Testis (tissue), 3 donors: Measurements from ENCODE around the gene PLA2G4E. TPM values are rescaled to one million over a fixed set of nuclear protein-coding genes. Genes with fewer than 3 reads are reported as not detected.

ENCODE experiments used
- DNase-seq: peaks from one replicate; pipeline ENCODE4 v3.0.0-alpha.2; 2019
- H3K27ac ChIP-seq, 2 donors: fragments of 200-600 bp; sonication (generic); one replicate each; pipeline ENCODE4 v1.5.1; 2019
- H3K27me3 ChIP-seq: fragments of 200-600 bp; sonication (generic); one replicate; pipeline ENCODE4 v1.5.1; 2019
- H3K36me3 ChIP-seq: fragments of 200-600 bp; sonication (generic); one replicate; pipeline ENCODE4 v1.5.1; 2017; ENCODE audit warnings: low read depth; ENCODE audit errors: missing control alignments
- H3K4me1 ChIP-seq: fragments of 200-600 bp; sonication (generic); one replicate; pipeline ENCODE4 v1.5.1; 2019
- H3K4me3 ChIP-seq, 2 donors: fragments of 200-600 bp; sonication (generic); one replicate each; pipeline ENCODE4 v1.5.1; 2017 to 2019
- H3K9me3 ChIP-seq: fragments of 200-600 bp; sonication (generic); one replicate; pipeline ENCODE4 v1.5.1; 2017
- CTCF ChIP-seq, 3 experiments: fragments of 450-650 bp in 2 of 3; fragments of 200-600 bp in 1 of 3; sonication (generic) in 1 of 3; IDR thresholded peaks; one replicate each; pipeline ENCODE4 v1.5.1; 2016 to 2019; ENCODE audit warnings: antibody characterized with exemption in 3 of 3, mild to moderate bottlenecking in 2 of 3, moderate library complexity in 1 of 3
- POLR2A ChIP-seq: fragments of 450-650 bp; IDR thresholded peaks from one replicate; pipeline ENCODE4 v1.6.1; 2017; ENCODE audit warnings: antibody characterized with exemption, mild to moderate bottlenecking, moderate library complexity
- WGBS, 2 donors: methylation state at CpG; one replicate each; pipeline ENCODE4 v1.1.5; 2018; 5-methylcytosine and 5-hydroxymethylcytosine counted together
- intact Hi-C: fragments of 100-400 bp; cut with DNase I; formaldehyde crosslinking; loops from one replicate; pipeline ENCODE4 v1.15.1; 2023; ENCODE audit warnings: low total_unique reads
- polyA plus RNA-seq: library from polyadenylated mRNA; stranded (reverse); fragments of 350-450 nt; fragmentation: Illumina TruSeq; extraction: RNeasy Lipid Tissue Mini Kit (QIAGEN cat#74804); gene quantifications from one replicate; pipeline ENCODE4 v1.2.3, GENCODE V29; 2014; ENCODE audit warnings: low read depth, low replicate concordance; ENCODE audit not compliant: insufficient read depth
- total RNA-seq, 2 donors: library from RNA; depleted of rRNA; stranded (reverse); fragments of >200 nt; gene quantifications; one replicate each; pipeline ENCODE4 v1.2.3, GENCODE V29; 2016

Gene PLA2G4E
- total and polyA plus RNA-seq, 3 donors from 2014 or later: 0.31 to 0.71 (median 0.67) TPM

- Histone ChIP-seq H3K9me3 (no peaks in the 10 kb centered on the region), H3K27me3 (no peaks in the 10 kb centered on the region), H3K4me3 (no peak overlapping the region), H3K36me3 (no peaks in the 10 kb centered on the region), H3K27ac (no peak overlapping the region), H3K4me1 (peaks cover 3% of the 10 kb centered on the region)
- WGBS, 2 donors: 52 to 59% methylated on average over 13 to 14 of the region's 14 CpGs
- TF ChIP-seq POLR2A: no peak
- TF ChIP-seq CTCF (IDR thresholded peaks at IDR 0.05): peak; percentile 94 to 96 (median 96)
- DNase-seq: peak; percentile 79
- intact Hi-C loops: loop anchor here (5.0 kb wide), 1 partner anchor 68 kb away; no protein-coding TSS in a partner anchor
Measured at GRCh38 chr15:42059661-42060476, 39.0 kb upstream of the PLA2G4E start.

DNA sequence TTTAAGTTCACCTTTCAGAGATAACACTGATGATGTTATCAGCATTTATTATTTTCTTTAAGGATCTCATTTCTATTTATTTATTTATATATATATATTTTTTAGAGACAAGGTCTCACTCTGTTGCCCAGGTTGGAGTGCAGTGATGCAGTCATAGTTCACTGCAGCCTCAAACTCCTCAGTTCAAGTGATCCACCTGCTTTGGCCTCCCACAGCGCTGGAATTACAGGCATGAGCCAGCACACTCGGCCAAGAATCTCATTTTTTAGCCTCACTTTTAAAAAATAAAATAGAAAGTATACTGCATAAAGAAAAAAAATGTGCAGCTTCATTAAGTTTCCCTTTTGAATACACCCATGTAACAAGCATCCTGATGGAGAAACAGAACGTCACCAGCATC is 37.9 kb upstream of the PLA2G4E start:
- H3K4me1 ChIP-seq: peaks cover 3% of the 10 kb centered on the region
- H3K36me3 ChIP-seq: no peaks in the 10 kb centered on the region
- intact Hi-C loops: loop anchor here (5.0 kb wide), 1 partner anchor 66 kb away; no protein-coding TSS in a partner anchor
- no peaks in the 10 kb centered on the region for H3K9me3 ChIP-seq
- H3K27me3 ChIP-seq: no peaks in the 10 kb centered on the region
- peak; percentile 13 for DNase-seq
- H3K4me3 ChIP-seq: no peak overlapping the region
- WGBS, 2 donors: 52 to 56% methylated on average over 3 of the region's 3 CpGs
- H3K27ac ChIP-seq: no peak overlapping the region
- no peak for TF ChIP-seq POLR2A
- no peak for TF ChIP-seq CTCF (IDR thresholded peaks at IDR 0.05)

GRCh38 chr15:42057799-42058646 is 37.2 kb upstream of the PLA2G4E start:
- H3K27ac ChIP-seq: peak overlapping the region in 1 of 2 donors; percentile 57
- no peaks in the 10 kb centered on the region for H3K9me3 ChIP-seq
- intact Hi-C loops: loop anchor here (5.0 kb wide), 1 partner anchor 66 kb away; no protein-coding TSS in a partner anchor
- TF ChIP-seq POLR2A (no peak), CTCF (IDR thresholded peaks at IDR 0.05) (no peak)
- peak; percentile 13 for DNase-seq
- no peaks in the 10 kb centered on the region for H3K27me3 ChIP-seq
- H3K4me3 ChIP-seq: no peak overlapping the region
- H3K4me1 ChIP-seq: peaks cover 3% of the 10 kb centered on the region
- H3K36me3 ChIP-seq: no peaks in the 10 kb centered on the region
- 79 to 81% methylated on average over 6 of the region's 6 CpGs for WGBS, 2 donors

GRCh38 chr15:42056934-42057798 is 36.3 kb upstream of the PLA2G4E start:
- H3K27me3 ChIP-seq: no peaks in the 10 kb centered on the region
- TF ChIP-seq POLR2A (no peak), CTCF (IDR thresholded peaks at IDR 0.05) (peak; percentile 29 to 46 (median 39))
- intact Hi-C loops: loop anchor here (5.0 kb wide), 1 partner anchor 65 kb away; no protein-coding TSS in a partner anchor
- peak; percentile 90 for DNase-seq
- H3K4me3 ChIP-seq: peak overlapping the region; percentile 24 to 30
- H3K9me3 ChIP-seq: no peaks in the 10 kb centered on the region
- peak overlapping the region in 1 of 2 donors; percentile 57 for H3K27ac ChIP-seq
- 16 to 18% methylated on average over 21 to 37 of the region's 37 CpGs for WGBS, 2 donors
- H3K36me3 ChIP-seq: no peaks in the 10 kb centered on the region
- H3K4me1 ChIP-seq: peaks cover 3% of the 10 kb centered on the region
